NCI-H2081 treated with DMSO at 0.1 percent for 48 hours (cell line): ENCODE measurements around the gene THOC7.

ENCODE experiments used
- DNase-seq: peaks from one replicate; lab custom pipeline; 2025; lab: John Stamatoyannopoulos, UW

Gene THOC7

DNA sequence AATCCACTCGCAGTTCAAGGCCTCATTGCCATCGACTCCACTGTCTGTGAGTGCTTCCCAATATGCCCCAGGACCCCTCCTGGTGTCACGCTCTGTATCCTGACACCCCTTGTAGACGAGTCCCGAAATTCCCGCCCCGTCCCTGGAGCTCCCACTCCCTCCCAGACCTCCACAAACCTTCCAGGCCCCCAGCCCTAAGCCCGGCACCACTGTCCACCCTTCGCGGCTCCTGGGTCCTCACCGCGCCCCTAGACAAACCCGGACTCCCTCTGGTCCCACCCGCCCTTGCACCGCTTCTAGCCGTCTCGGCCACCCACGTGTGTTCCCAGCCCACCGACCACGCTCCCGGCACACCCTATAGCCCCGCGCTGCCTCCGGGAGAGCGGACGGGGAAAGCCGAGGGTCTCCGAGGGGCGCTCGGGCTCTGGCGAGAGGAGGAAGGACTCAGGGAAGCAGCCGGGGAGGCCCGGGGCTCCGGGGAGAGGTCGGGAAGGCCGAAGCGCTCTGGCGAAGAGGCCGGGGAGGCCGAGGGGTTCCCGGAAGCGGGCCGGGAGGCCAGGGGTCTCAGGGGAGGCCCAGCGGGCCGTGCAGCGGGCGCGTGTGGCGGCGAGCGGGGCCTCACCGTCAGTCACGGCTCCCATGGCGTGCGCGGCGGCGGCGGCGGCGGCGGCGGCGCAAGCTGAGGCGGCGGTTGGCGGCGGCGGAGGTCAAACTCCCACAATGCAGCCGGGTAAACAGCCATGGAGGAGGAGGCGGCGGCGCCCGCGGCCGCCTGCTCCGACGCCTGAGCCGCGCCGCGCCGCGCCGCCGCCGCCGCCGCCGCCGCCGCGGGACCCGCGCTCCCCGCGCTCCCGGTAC, at the start of gene THOC7, which contains the start of gene ATXN7:
Gene THOC7, minus strand, starts transcription at position 656 of the 858 bp plus-strand sequence. Its CDS starts 15 bp downstream, at position 641.
Gene ATXN7, plus strand, starts transcription at position 718 of the 858 bp plus-strand sequence. CDS start 48,732 bp downstream, outside the sequence.
- DNase-seq: no peak

DNA sequence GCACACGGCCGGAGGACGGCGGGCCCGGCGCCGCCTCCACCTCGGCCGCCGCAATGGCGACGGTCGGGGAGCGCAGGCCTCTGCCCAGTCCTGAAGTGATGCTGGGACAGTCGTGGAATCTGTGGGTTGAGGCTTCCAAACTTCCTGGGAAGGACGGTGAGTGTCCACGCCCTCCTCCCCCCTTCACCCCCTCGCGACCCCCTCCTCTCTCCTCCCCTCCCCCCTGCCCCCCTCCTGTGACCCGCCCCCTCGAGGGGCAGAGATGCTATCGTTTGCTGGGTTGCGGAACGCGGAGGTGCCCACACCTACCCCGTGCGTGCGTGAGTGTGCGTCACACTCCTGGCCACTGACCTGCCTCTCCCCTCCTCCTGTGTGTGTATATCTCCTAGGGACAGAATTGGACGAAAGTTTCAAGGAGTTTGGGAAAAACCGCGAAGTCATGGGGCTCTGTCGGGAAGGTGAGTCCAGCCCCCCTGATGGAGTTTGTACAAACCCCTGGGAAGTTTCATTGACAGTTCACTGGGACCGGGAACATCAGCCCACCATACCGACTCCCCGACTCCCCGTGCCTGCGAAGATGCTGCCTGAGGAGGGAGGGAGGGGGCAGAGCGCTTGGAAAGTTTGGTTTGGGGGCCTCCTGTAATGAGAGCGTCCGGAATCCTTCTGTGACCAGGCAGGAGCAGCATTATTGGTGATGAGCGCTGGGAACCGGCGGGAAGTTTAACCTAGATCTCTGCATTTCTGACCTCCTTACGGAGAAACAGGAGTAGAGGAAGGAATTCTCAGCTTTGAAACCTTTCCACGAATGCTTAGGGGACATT, 49.4 kb upstream of the THOC7 start:
- no peak for DNase-seq

DNA sequence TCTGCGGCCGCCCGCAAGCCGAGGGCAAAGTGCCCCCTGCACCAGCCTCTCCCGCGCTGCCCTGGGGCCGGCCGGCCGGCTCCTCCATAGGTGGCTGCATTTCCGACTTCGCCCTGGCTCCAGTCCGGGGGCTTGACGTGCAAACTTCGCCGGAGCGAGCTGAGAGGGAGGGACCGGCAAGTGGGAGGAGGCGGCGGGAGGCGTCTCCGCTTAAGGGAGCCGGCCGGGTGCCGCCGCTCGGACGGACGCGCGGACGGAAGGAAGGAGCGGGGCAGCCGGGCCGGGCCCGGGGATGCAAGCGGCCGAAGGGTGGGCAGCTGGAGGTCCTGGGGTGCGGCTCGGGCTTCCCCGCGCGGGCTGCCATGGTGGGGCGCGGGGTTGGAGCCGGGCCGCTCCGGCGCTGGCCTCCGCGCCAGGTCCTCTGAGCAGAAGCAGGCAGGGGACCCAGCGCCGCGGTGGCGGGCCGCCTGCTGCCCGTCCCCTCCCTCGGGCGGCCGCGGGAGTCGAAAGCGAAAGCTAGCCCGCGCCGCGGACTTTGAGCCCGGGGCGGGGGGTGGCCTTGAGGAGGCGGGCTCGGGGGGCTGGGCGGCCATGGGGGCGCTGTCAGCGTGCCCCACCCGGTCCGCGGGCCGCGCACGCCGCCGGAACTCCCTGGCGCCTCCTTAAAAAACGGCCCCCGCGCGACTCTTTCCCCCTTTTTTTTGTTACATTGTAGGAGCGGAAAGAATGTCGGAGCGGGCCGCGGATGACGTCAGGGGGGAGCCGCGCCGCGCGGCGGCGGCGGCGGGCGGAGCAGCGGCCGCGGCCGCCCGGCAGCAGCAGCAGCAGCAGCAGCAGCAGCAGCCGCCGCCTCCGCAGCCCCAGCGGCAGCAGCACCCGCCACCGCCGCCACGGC, 48.5 kb upstream of the THOC7 start, which contains the start of gene SCAANT1:
Gene SCAANT1, minus strand, starts transcription at position 511 of the 895 bp plus-strand sequence.
- no peak for DNase-seq

DNA sequence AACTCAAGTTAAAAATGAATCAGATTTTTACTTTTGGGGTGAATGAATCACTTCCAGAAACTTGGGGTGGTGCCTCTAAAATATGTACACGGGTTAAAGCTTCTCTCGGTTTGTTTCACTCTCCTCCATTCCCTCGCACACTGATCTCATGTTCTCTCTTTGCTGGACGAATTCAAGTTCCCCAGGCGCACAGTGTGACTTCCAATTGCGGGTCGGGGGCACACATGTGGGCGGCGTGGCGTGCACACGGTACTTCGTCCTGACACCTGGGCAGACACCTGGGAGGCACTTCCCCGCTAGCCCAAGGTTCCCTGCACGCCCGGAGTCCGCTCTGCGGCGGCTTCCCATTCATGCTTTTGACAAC, 47.9 kb upstream of the THOC7 start:
- no peak for DNase-seq

DNA sequence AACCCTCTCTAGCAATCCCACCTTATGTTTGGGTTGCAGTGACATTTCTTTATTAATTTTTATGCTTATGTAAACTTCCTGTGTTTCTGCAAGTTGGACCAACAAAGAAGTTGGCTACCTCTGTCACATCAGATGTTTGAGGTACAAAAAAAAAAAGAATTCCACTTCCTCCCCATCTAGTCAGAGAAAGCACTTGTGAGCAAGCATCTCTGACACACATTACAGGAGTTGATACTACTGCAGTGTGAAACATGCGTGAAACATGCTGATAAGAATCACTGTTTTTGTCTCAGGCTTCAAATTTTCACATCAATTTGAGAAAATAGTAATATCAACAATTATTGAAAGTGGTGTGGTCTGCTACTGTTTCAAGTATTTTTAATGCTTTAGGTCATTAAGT, 47.3 kb upstream of the THOC7 start:
- DNase-seq: no peak

DNA sequence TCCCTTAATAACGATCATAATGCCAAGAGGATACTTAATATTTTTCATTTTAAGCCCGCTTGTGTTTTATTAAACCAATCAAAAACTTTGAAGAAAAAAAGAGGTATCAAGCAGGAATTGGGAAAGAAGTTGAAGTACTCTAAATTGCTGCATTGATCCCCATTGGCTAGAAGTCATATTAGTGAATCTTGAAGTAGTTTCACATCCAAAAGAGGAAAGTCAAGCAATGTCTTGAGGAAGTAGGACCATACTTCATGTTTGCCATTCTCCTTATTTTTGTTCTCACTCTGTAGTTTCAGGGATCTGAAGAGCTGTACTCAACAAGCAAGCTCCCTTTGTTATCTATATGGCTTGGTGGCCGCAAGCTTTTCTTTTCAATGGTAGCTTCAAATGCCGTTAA, 46.4 kb upstream of the THOC7 start:
- no peak for DNase-seq

DNA sequence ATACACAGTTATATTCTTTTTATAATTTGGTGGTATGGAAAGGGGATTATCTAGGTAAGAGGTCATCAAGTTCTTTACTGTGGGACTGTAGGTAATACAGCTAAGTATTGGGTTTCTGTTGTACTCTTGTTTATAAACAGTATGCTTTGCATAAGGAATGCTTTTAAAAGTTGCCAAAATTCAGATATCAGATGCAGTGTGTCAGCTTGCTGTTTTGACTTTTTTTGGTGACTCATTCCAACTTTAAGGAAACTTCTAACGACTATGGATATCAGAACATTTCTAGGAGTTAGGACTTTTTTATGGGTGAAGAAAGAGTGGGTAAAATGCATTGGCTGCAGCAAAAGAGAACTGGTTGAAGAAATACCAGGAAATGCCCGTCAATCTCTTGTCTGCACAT, 45.8 kb upstream of the THOC7 start:
- DNase-seq: no peak

DNA sequence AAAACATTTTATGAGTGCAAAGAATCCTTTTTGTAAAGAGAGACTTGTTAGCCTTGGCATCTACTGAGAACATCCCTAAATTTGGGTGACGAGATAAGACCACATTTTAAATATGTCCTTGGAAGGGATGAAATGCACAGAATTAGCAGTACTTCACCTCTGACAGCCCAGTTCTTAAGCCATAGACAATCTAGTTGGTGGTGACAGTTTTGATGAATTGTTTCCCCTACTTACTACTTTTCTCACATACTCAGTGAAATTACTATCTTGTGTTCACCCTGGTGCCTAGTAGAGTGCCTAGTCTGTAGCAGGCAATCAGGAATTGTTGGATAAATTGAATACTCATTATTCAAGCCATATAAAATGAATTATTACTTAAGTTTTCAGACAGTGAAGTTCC, 45.2 kb upstream of the THOC7 start:
- no peak for DNase-seq

DNA sequence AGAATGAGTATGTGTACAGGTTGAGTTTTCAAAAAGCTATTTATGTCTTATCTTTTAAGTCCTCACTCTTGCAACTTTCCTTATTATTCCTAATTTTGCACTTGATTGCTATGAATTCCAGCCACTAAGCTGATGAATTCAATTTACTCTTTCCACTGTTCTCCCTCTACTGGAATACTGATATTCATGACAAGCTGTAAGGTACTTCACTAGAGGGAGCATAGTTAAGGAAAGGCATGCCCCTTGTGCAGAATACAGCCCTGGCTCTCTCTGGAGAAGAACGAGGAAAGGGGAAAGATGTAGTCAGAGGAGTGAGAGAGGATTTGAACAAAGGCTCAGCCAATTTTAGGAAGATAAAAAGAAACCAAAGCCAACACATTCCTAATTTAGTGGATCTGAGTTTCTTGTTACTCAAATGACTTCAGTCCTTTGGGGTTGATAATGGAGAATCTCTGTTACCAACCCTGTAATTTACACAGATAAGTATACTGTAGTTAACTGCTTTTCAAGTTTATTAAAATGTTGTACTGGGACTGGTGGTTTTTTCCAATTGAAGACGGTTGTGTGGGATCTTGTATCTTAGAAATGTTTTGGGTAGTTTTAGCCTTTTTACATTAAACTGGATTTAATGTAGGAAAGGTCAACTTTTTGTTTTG, 44.6 kb upstream of the THOC7 start:
- DNase-seq: no peak

DNA sequence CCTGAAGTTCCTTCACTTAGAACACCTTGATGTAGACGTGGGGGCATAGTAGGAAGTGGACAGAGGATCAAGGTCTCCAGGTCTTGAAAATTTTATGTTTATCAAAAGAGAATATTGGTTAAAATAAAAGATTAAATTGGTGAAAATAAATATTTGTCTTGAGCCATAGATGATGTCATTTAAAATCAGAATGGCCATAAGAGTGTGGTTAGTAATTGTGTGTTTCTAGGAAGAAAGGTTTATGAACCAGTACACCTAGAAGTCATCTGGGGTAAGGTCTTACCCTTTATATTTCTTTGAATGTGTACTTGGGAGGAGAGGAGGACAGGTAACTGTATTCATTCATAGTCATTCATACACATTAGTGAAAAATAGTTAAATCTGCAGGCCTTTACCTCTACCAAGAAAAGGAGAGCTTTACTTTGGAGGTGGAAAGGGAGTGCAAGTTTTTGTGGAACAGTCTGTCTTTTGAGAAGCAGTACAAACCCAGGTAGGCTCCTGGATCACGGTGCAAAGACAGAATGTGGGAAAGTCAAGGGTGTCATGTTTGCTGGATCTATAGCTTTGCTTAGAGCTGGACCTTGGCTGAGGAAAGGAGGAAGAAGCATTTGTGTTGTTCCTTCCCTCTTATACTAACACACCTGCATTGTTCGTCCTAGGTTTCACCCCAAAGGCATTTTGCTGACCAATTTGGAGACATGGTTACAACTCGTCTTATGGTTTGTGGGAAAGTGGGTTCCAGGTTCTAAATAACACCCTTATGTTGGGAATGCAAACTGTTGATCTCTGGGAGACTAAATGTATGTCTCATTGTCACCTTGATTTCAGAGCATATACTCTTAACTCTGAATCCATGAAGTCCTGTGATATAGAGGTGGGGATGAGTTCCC, 42.4 kb upstream of the THOC7 start:
- no peak for DNase-seq

DNA sequence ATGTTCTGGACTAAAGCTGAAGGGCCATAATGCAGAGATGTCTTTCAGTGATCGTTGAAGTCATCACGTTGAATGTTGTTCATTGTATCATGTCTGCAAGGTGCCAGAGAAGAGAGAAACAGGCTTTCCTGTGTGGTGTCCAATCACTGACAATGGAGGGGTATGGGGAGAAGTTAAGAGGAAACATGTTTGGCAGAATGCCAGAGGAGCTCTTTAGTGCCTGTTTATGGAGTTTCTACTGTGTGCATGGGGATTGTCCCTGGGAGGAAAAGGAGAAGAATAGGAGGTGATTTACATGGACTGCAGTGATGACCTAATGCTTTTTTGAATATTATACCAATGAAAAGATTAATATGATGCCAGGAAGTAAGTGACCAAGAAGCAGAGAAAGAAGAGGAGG, 36.9 kb upstream of the THOC7 start:
- DNase-seq: no peak

DNA sequence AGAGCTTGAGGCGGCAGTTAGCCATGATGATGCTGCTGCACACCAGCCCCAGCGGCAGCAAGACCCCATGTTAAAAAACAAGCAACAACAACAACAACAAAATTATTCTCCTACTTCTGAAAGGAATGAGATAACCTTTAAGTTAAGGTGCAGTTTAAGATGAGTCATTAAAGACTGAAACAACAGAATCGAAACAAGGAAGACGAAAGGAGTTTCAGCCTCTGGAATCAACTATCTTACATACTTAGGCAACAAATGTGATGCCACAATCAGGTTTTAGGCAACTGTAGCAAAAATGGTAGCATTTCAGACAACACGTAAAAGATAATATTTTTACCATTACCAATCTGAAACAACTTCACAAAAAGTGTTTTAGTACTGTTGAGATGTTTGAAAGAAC, 36.4 kb upstream of the THOC7 start:
- DNase-seq: no peak

DNA sequence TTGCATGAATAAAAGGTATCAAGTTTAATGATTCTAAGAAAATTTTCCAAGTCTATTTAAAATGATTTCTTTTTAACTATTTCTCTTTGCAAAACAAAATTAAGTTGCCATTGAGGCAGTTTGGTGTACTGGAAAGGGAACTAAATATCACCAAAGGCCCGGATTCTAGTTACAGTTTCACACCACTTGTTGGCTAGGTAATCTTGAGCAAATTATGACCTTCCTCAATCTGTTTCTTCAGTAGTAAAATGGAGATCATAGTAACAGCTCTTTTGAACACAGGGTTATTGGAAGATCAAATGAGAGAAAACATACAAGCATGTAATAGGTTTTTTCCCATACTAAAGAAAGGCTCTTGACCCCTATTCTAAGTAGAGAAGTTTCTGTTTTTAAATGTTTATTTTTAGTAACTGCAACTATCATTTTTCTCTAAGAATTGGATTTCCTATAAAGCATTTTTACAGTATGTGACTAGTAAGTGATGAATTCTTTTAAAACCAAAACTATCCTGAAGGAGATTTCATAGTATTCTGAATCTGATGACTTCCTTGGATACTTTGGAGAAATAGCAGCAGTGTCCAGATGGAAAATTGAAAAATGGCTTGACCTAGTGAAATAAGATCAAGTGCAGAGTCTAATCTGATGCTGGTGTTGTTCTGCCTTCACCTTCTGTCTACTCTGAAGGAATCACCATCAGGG, 32.9 kb upstream of the THOC7 start:
- no peak for DNase-seq

DNA sequence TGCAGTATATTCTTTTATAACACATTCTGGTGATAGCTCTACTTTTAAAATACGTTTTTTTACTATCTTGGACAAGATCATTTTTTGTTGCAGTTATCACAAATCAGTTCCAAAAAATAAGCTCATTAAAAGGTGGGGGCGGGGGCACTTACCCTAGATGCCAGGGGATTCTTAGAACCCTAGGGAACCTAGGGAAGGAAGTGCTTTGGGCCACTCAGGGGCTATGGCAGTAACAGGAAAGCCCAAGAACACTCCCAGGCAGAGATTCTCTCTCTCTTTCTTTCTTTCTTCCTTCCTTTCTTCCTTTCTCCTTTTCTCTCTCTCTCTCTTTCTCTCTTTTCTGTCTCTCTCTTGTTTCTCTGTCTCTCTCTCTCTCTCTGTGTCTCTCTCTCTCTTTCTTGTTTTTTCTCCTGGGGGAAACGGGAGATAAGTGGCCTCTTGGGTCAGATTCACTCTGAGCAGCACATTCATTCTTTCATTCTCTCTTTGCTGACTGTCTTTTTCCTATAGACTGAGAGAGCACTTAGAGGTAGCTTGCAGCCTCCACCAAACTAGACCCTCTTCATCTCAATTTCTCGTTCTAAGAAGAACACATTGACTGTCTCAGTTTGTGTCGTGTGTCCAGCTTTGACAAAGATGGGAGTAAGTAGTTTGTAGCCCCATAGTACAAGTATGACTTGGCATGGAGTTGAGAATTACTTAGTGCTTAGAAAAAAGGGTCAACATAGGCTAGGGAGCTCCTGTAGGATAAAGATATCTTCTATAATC, 32.0 kb upstream of the THOC7 start:
- no peak for DNase-seq

DNA sequence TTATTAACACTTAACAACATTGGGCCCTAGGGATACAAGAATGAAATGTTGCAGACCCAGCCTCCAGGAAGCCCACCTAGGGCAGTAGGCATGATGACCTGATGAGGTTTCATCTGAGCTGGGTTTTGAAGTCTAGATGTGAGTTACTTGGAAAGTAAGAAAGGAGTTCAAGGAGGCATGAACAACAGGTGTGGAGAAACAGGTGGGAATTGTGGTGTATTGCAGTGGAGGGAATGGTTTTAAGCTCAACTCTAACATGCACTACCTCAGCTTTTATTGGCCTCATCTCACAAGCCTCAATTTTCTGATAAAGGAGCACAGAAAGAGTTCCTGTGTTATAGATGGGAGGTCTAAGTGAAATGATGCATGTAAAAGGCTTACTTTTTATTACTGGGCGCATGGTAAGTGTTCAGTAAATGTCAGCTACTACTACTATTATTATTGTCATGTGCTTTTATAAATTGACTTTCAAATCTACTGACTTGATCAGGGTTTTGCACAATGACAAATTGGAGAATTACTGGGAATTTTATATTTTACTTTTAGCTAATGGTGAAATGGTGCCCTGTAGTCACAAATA, 29.3 kb upstream of the THOC7 start:
- DNase-seq: no peak

DNA sequence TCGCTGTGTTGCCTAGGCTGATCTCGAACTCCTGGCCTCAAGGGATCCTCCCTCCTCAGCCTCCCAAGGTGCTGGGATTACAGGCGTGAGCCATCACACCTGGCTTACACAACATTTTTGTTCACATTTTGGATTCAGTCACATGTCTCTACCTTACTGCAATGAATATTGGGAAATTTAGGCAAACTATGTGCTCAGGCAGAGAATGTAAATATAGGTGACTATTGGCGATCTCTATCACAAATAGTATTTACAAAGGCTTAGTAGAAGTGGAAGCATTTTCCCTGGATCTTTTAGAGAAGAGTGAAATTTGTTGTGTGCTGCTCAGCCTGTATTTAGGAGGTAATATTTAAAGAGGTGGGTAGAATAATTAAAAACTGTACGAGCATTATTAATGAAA, 27.9 kb upstream of the THOC7 start:
- no peak for DNase-seq

DNA sequence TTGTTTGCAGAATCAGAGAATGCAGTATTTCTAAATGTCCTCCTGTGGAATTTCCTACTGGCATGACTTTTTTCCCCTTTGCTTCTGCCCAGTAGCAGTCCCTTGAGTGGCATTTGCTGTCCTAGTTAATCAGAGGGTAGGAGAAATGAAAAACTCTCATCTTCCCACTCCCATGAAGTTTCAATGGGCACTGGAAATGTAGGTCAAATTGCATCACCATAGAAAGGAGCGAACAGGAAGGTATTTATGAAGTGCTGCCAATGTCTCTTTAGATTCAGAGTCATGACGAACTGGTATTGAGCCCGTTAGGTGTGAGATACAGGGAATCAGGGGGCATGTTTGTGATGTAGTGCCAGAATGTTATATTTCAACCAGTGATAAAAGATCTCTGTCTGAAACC, 23.3 kb upstream of the THOC7 start:
- DNase-seq: no peak

DNA sequence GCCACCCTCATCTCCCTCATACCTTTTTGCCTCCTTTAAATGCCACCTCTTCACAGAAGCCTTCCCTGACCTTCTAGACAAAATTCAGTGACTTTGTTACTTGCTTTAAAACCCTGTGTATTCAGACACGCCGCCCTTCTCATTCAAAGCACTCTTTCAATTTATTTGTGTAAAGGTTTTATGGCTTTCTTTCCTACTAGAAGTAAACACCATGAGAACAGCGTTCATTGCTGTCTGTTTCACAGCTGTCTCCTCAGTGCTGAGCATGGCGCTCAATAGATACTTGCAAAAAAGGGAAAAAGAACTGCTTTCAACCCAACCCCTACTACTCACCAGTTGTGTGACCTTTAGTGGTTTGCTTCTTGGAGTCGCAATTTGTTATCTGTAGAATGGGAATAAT, 17.0 kb upstream of the THOC7 start:
- DNase-seq: no peak
